H1 (cell line): Measurements from ENCODE around the gene EPHA6. TPM values are rescaled to one million over a fixed set of nuclear protein-coding genes. Genes with fewer than 3 reads are reported as not detected.

ENCODE experiments used
- EZH2 ChIP-seq: fragments of 200-600 bp; sonication (generic); IDR thresholded peaks from 2 replicates; pipeline ENCODE4 v1.7.1; 2012; ENCODE audit warnings: low read depth, mild to moderate bottlenecking, moderate library complexity, low read length, inconsistent platforms; ENCODE audit not compliant: severe bottlenecking
- HDAC2 ChIP-seq, 2 experiments: fragments of 300-600 bp in 1 of 2; sonication (generic) in 1 of 2; IDR thresholded peaks; 2 replicates each; pipeline ENCODE4 v1.6.1; 2011 to 2012; ENCODE audit warnings: low read depth in 2 of 2, low read length in 2 of 2, mild to moderate bottlenecking in 2 of 2, moderate library complexity in 2 of 2, borderline replicate concordance in 1 of 2, inconsistent platforms in 1 of 2
- RFX5 ChIP-seq: IDR thresholded peaks from 2 replicates; pipeline ENCODE4 v1.6.1; 2011; ENCODE audit warnings: low read depth, low read length, improper control_type of control experiment, borderline replicate concordance
- SIN3A ChIP-seq, 2 experiments: IDR thresholded peaks in 1 of 2; conservative IDR thresholded peaks in 1 of 2; 2 replicates each; pipeline ENCODE4 v1.6.1; 2011 to 2012; ENCODE audit warnings: low read length in 2 of 2, improper control_type of control experiment in 1 of 2, low read depth in 1 of 2, mild to moderate bottlenecking in 1 of 2
- ZNF274 ChIP-seq: IDR thresholded peaks from 2 replicates; pipeline ENCODE4 v1.7.0; 2012; ENCODE audit warnings: low read length, borderline replicate concordance; ENCODE audit errors: extremely low read depth
- polyA plus RNA-seq, 7 experiments: library from polyadenylated mRNA; depleted of rRNA in 3 of 7; stranded (reverse) in 5 of 7; unstranded in 2 of 7; fragments of >200 nt in 5 of 7; fragments of 200-250 nt in 2 of 7; gene quantifications; 1 replicate in 5 of 7; 2 replicates in 1 of 7; 4 replicates in 1 of 7; pipeline versions ENCODE4 v1.2.1 to v1.2.3, GENCODE V29; 2011 to 2013; ENCODE audit warnings: missing spikeins in 2 of 7, mixed read lengths in 2 of 7
- total RNA-seq: library from RNA; stranded (reverse); fragmentation: NEBNext Ultra II Directional; extraction: Animal tissue kit (Norgen Biotek cat#: 25700); gene quantifications from 2 replicates; pipeline ENCODE4 v1.2.1, GENCODE V29; 2021

The EPHA6 gene
- total and polyA plus RNA-seq, 2 of the 8 experiments (the other 6 are each of a cell fraction or from before 2014, with no cell fraction given) = 0.83 to 3.2 TPM

DNA sequence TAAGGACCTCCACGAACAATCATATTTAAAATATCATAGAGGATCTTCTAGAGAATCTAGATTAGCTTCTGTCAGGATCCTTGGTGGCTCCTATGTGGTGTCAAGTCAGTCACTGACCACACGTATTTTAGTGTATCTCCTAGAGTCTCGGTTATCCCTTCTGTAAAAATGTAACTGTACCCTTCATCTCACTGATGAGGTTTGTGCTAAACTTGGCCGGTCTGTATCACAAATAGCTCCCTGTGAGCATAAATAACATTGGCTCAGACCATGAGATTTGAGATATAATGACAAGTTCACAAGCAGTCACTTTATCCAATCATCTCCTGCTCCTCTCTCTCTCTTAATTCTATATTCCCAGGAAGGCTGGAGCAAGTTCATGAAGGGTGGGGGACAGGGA is 856.6 kb downstream of the EPHA6 start (continued):
- TF ChIP-seq RFX5 (no peak), EZH2 (no peak), HDAC2 (IDR thresholded peaks at IDR 0.05; ENCODE audit: borderline replicate concordance in 1 of 2, low read depth in 2 of 2, low read length in 2 of 2) (no peak), SIN3A (conservative IDR thresholded peaks at IDR 0.05 in 1 of 2, IDR thresholded peaks at IDR 0.05 in 1 of 2; ENCODE audit: low read depth in 1 of 2, low read length in 2 of 2) (no peak), ZNF274 (no peak)
